Measurements from ENCODE around the gene CPZ. TPM values are rescaled to one million over a fixed set of nuclear protein-coding genes. Genes with fewer than 3 reads are reported as not detected.

Gene CPZ
- total RNA-seq, 4 donors from 2014 or later: 0.42 to 2.7 (median 2.2) TPM

DNA sequence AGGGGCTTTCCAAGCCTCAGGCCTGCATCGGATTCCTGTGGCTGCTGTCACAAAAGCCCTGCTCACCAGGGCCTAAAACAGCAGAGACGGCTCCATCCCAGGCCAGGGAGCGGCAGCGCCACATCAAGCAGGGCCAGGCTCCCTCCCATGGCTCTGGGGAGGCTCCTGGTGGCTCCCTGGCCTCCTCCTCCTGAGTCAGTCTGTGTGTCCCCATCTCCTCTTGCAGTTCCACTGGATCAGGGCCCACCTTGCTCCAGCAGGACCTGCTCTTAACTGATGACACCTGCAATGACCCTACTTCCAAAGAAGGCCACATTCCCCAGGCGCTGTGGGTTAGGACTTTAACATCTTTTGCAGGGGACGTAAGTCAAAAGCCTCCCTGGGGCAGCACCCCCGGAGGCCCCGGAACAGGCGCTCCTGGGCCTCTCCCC is 51.9 kb downstream of the CPZ start:
- 60% methylated on average over 3 of the region's 9 CpGs for WGBS
- no peak for DNase-seq (ENCODE audit: extremely low spot score)
- TF ChIP-seq, protein P1, sequence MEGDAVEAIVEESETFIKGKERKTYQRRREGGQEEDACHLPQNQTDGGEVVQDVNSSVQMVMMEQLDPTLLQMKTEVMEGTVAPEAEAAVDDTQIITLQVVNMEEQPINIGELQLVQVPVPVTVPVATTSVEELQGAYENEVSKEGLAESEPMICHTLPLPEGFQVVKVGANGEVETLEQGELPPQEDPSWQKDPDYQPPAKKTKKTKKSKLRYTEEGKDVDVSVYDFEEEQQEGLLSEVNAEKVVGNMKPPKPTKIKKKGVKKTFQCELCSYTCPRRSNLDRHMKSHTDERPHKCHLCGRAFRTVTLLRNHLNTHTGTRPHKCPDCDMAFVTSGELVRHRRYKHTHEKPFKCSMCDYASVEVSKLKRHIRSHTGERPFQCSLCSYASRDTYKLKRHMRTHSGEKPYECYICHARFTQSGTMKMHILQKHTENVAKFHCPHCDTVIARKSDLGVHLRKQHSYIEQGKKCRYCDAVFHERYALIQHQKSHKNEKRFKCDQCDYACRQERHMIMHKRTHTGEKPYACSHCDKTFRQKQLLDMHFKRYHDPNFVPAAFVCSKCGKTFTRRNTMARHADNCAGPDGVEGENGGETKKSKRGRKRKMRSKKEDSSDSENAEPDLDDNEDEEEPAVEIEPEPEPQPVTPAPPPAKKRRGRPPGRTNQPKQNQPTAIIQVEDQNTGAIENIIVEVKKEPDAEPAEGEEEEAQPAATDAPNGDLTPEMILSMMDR (IDR thresholded peaks at IDR 0.05): no peak
- no peak for TF ChIP-seq POLR2A (IDR thresholded peaks at IDR 0.05; ENCODE audit: low read depth)
- TF ChIP-seq POLR2AphosphoS5 (IDR thresholded peaks at IDR 0.05): no peak
- no peak for TF ChIP-seq EP300 (IDR thresholded peaks at IDR 0.05)
- Histone ChIP-seq H3K27me3 (peaks cover 0 to 46% (median 0%) of the 10 kb centered on the region in 4 donors), H3K4me1 (no peaks in the 10 kb centered on the region), H3K27ac (replicated peaks in 1 of 4) (no peak overlapping the region), H3K9me3 (no peaks in the 10 kb centered on the region), H3K36me3 (no peaks in the 10 kb centered on the region), H3K4me3 (no peak overlapping the region)
- intact Hi-C loops (cut with DNase I): no loop called here

DNA sequence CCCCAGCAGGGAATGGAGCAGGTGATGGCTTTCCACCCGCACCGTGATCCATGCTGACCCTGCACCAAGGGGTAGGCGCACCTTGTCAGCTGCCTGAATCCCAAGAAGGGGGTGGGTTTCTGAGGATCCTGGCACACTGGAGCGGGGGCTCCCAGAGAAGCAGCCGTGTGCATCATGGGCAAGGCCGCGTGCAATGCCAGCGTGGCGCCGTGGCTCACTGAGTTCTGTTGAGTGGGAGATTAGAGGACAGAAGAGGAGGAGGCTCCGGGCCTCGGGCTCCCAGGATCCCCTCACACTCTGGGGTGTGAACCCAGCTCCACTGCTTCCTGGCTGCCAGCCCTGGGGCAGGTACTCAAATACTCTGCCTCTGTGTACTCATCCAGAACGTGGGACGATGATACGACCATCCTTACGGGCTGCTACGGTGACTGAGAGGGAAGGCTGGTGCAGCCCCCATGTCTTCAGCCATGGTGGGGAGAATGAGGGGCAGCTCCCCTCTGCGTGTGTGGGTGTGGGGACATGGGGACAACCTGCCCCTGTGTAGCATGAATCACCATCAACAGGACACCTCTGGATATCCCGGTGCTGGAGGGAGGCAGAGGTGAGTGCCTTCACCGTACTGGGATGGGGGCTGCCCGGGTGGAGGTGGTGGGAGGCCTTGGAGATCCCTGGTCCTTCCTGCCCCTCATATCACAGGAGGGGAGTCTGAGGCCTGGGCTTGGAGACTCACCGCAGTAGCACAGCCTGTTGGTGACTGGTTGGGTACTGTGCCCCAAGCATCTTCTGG is 52.6 kb downstream of the CPZ start:
- DNase-seq (ENCODE audit: extremely low spot score): no peak
- Histone ChIP-seq H3K27me3 (peaks cover 0 to 46% (median 0%) of the 10 kb centered on the region in 4 donors), H3K4me1 (no peaks in the 10 kb centered on the region), H3K27ac (replicated peaks in 1 of 4) (no peak overlapping the region), H3K4me3 (no peak overlapping the region), H3K36me3 (no peaks in the 10 kb centered on the region), H3K9me3 (no peaks in the 10 kb centered on the region)
- TF ChIP-seq POLR2AphosphoS5 (IDR thresholded peaks at IDR 0.05): no peak
- whole genome bisulfite sequencing: 85% methylated on average over 14 of the region's 22 CpGs
- intact Hi-C loops (cut with DNase I): no loop called here

DNA sequence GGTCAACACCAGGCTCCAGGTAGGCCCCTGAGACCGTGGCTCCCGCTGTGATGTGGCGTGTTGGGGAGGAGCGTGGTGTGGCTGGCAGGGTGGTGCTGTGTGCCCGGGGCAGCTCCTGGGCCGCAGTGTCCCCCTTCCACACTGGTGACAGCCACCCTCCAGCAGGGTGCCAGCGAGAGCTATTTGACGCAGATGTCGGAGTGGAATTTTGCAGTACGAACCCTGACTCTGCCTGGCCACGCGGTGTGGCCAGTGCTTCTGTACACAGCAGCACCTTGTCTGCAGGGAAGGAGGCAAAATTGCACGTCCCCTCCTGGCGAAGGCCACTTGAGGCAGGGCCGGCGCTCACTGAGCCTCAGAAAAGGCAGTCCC is 53.2 kb downstream of the CPZ start:
- DNase-seq (ENCODE audit: extremely low spot score): no peak
- Histone ChIP-seq H3K36me3 (no peaks in the 10 kb centered on the region), H3K4me3 (no peak overlapping the region), H3K9me3 (no peaks in the 10 kb centered on the region), H3K27me3 (peaks cover 0 to 52% (median 0%) of the 10 kb centered on the region in 4 donors), H3K4me1 (no peaks in the 10 kb centered on the region), H3K27ac (replicated peaks in 1 of 4) (no peak overlapping the region)
- WGBS: 100% methylated on average over 2 of the region's 16 CpGs
- intact Hi-C loops (cut with DNase I): no loop called here
- TF ChIP-seq POLR2A (IDR thresholded peaks at IDR 0.05; ENCODE audit: low read depth) (no peak), POLR2AphosphoS5 (IDR thresholded peaks at IDR 0.05) (no peak), EP300 (IDR thresholded peaks at IDR 0.05) (no peak)
- TF ChIP-seq, protein P1 (IDR thresholded peaks at IDR 0.05): no peak

DNA sequence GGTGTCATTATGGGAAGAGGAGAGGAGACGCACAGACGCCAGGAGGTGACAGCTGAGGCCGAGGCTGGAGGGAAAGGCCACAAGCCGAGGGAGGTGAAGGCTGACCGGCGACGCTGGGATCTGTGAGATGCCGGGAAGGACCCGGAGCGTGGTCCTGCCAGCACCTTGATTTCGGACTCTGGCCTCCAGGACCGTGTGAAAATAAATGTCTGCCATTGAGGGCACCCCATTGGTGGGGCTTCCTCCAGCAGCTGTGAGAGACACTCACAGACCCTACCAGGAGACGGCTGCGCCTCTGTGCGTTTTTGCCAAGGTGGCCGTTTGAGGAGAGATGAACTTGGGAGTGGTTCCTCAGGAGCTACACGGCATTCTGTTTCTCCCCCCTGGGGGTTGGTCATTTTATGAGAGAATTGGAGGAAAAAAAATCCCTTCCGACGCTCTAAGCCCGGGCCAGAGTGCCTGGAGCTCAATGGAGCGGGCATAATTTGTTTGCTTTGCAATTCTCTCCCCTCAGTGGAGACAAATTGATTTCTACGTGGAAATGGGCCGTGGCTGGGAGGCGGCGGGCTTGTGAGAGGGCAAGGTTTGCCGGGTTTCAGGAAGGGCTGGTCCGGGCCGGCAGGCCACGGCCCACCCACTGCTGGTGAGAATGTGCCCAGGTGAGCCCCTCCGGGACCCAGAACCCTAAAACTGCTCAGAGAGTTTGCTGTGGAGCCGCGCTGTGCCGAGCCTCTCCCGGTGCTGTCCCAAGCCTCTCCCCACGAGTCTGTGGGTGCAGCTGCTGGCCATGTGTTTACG is 53.9 kb downstream of the CPZ start:
- H3K27ac ChIP-seq (replicated peaks in 1 of 4): no peak overlapping the region
- peaks cover 0 to 58% (median 0%) of the 10 kb centered on the region in 4 donors for H3K27me3 ChIP-seq
- no peak for TF ChIP-seq POLR2A (IDR thresholded peaks at IDR 0.05; ENCODE audit: low read depth)
- no peak for TF ChIP-seq POLR2AphosphoS5 (IDR thresholded peaks at IDR 0.05)
- TF ChIP-seq EP300 (IDR thresholded peaks at IDR 0.05): no peak
- TF ChIP-seq, protein P1 (IDR thresholded peaks at IDR 0.05): no peak
- 82% methylated on average over 24 of the region's 36 CpGs for WGBS
- no peaks in the 10 kb centered on the region for H3K9me3 ChIP-seq
- intact Hi-C loops (cut with DNase I): no loop called here
- H3K4me3 ChIP-seq: no peak overlapping the region
- H3K36me3 ChIP-seq: no peaks in the 10 kb centered on the region
- DNase-seq (ENCODE audit: extremely low spot score): no peak
- H3K4me1 ChIP-seq: no peaks in the 10 kb centered on the region

- no peak for DNase-seq (ENCODE audit: extremely low spot score)
- WGBS: 87% methylated on average over 14 of the region's 14 CpGs
Observed at GRCh38 chr4:8647094-8647570, 54.6 kb downstream of the CPZ start.

More at GRCh38 chr4:8647094-8647570, 54.6 kb downstream of the CPZ start:
- Histone ChIP-seq H3K4me3 (no peak overlapping the region), H3K27me3 (peaks cover 0 to 64% (median 0%) of the 10 kb centered on the region in 4 donors), H3K9me3 (no peaks in the 10 kb centered on the region), H3K4me1 (no peaks in the 10 kb centered on the region), H3K27ac (replicated peaks in 1 of 4) (no peak overlapping the region), H3K36me3 (no peaks in the 10 kb centered on the region)
- intact Hi-C loops (cut with DNase I): no loop called here
- TF ChIP-seq POLR2A (IDR thresholded peaks at IDR 0.05; ENCODE audit: low read depth) (no peak), POLR2AphosphoS5 (IDR thresholded peaks at IDR 0.05) (no peak), EP300 (IDR thresholded peaks at IDR 0.05) (no peak)
- TF ChIP-seq, protein P1 (IDR thresholded peaks at IDR 0.05): no peak
